Activated CD8-positive, alpha-beta memory T cell treated with anti-CD3 and anti-CD28 coated beads for 36 hours (primary cell): ENCODE measurements around the gene MYO18B. TPM values are rescaled to one million over a fixed set of nuclear protein-coding genes. Genes with fewer than 3 reads are reported as not detected.

Source experiments
- CTCF ChIA-PET: fragments of 350-600 bp; sonication (Branson Sonifier 250); formaldehyde crosslinking; loops from one replicate; lab custom pipeline; 2021; ENCODE audit warnings: antibody characterized with exemption; lab: Charles Lee
- POLR2A ChIA-PET: fragments of 350-600 bp; sonication (Branson Sonifier 250); formaldehyde crosslinking; loops from one replicate; lab custom pipeline; 2021; ENCODE audit warnings: antibody characterized with exemption; lab: Charles Lee
- total RNA-seq, 2 experiments: library from RNA; stranded (reverse); gene quantifications; one replicate each; pipeline ENCODE4 v1.2.3, GENCODE V29; 2021

Gene MYO18B
- total RNA-seq, 2 experiments from 2014 or later: 0.57 to 0.80 TPM

- CTCF ChIA-PET: interaction anchor here (1.3 kb wide), 1 partner anchor 19 kb away, joined by 3 read pairs; no protein-coding TSS in a partner anchor
- POLR2A ChIA-PET: no interaction called here
Measured at GRCh38 chr22:25764270-25765015, 22.5 kb downstream of the MYO18B start.

GRCh38 chr22:25765016-25765367 lies 23.0 kb downstream of the MYO18B start:
- POLR2A ChIA-PET: no interaction called here
- CTCF ChIA-PET: no interaction called here

- POLR2A ChIA-PET: no interaction called here
- CTCF ChIA-PET: interaction anchor here (0.6 kb wide), 1 partner anchor 690 kb away, joined by 3 read pairs; no protein-coding TSS in a partner anchor
Measured at GRCh38 chr22:25765801-25766200, 23.8 kb downstream of the MYO18B start.

GRCh38 chr22:25766418-25766817 lies 24.4 kb downstream of the MYO18B start:
- POLR2A ChIA-PET: no interaction called here

GRCh38 chr22:25770333-25770732 lies 28.3 kb downstream of the MYO18B start:
- CTCF ChIA-PET: interaction anchor here (1.0 to 3.3 kb wide), 2 partner anchors 8 to 69 kb away, joined by 3 to 13 read pairs; no protein-coding TSS in a partner anchor
- POLR2A ChIA-PET: interaction anchor here (0.6 kb wide), 1 partner anchor 13 kb away, joined by 3 read pairs; no protein-coding TSS in a partner anchor

More at GRCh38 chr22:25766418-25766817, 24.4 kb downstream of the MYO18B start:
- CTCF ChIA-PET: interaction anchor here (0.6 kb wide), 2 partner anchors 8 to 691 kb away, joined by 3 read pairs; no protein-coding TSS in a partner anchor

GRCh38 chr22:25772288-25772687 lies 30.3 kb downstream of the MYO18B start:
- POLR2A ChIA-PET: interaction anchor here (1.0 kb wide), 1 partner anchor 22 kb away, joined by 4 read pairs; no protein-coding TSS in a partner anchor
- CTCF ChIA-PET: interaction anchor here (0.6 to 3.3 kb wide), 10 partner anchors 10 to 850 kb away, joined by 3 to 16 read pairs (median 6); no protein-coding TSS in a partner anchor

- ChIA-PET CTCF (interaction anchor here (2.3 kb wide), 1 partner anchor 556 kb away, joined by 11 read pairs; no protein-coding TSS in a partner anchor), POLR2A (no interaction called here)
Measured at GRCh38 chr22:25774575-25775026, 32.6 kb downstream of the MYO18B start.

GRCh38 chr22:25775531-25775930 lies 33.5 kb downstream of the MYO18B start:
- CTCF ChIA-PET: interaction anchor here (0.8 kb wide), 1 partner anchor 12 kb away, joined by 3 read pairs; no protein-coding TSS in a partner anchor
- POLR2A ChIA-PET: no interaction called here

GRCh38 chr22:25777411-25777810 lies 35.4 kb downstream of the MYO18B start:
- ChIA-PET CTCF (no interaction called here), POLR2A (no interaction called here)

- CTCF ChIA-PET: no interaction called here
- POLR2A ChIA-PET: no interaction called here
Measured at GRCh38 chr22:25777870-25778269, 35.9 kb downstream of the MYO18B start.

- CTCF ChIA-PET: no interaction called here
- POLR2A ChIA-PET: no interaction called here
Measured at GRCh38 chr22:25779426-25779825, 37.4 kb downstream of the MYO18B start.

GRCh38 chr22:25779890-25780289 lies 37.9 kb downstream of the MYO18B start:
- CTCF ChIA-PET: no interaction called here

GRCh38 chr22:25780673-25781072 lies 38.7 kb downstream of the MYO18B start:
- POLR2A ChIA-PET: no interaction called here

More at GRCh38 chr22:25779890-25780289, 37.9 kb downstream of the MYO18B start:
- POLR2A ChIA-PET: no interaction called here

GRCh38 chr22:25781801-25782200 lies 39.8 kb downstream of the MYO18B start:
- ChIA-PET POLR2A (no interaction called here), CTCF (interaction anchor here (0.9 kb wide), 1 partner anchor 319 kb away, joined by 3 read pairs; no protein-coding TSS in a partner anchor)

More at GRCh38 chr22:25780673-25781072, 38.7 kb downstream of the MYO18B start:
- CTCF ChIA-PET: no interaction called here

- ChIA-PET CTCF (no interaction called here), POLR2A (no interaction called here)
Measured at GRCh38 chr22:25782831-25783230, 40.8 kb downstream of the MYO18B start.

- CTCF ChIA-PET: no interaction called here
- POLR2A ChIA-PET: no interaction called here
Measured at GRCh38 chr22:25783856-25784255, 41.9 kb downstream of the MYO18B start.

- POLR2A ChIA-PET: no interaction called here
Measured at GRCh38 chr22:25786165-25786564, 44.2 kb downstream of the MYO18B start.

GRCh38 chr22:25791556-25791955 lies 49.6 kb downstream of the MYO18B start:
- ChIA-PET CTCF (no interaction called here), POLR2A (no interaction called here)

More at GRCh38 chr22:25786165-25786564, 44.2 kb downstream of the MYO18B start:
- CTCF ChIA-PET: no interaction called here

GRCh38 chr22:25795478-25795877 lies 53.5 kb downstream of the MYO18B start:
- POLR2A ChIA-PET: no interaction called here

GRCh38 chr22:25797498-25798290 lies 55.7 kb downstream of the MYO18B start:
- CTCF ChIA-PET: no interaction called here

More at GRCh38 chr22:25795478-25795877, 53.5 kb downstream of the MYO18B start:
- CTCF ChIA-PET: no interaction called here

More at GRCh38 chr22:25797498-25798290, 55.7 kb downstream of the MYO18B start:
- POLR2A ChIA-PET: no interaction called here
